ENCODE measurements around the gene DYNC1H1.

DNA sequence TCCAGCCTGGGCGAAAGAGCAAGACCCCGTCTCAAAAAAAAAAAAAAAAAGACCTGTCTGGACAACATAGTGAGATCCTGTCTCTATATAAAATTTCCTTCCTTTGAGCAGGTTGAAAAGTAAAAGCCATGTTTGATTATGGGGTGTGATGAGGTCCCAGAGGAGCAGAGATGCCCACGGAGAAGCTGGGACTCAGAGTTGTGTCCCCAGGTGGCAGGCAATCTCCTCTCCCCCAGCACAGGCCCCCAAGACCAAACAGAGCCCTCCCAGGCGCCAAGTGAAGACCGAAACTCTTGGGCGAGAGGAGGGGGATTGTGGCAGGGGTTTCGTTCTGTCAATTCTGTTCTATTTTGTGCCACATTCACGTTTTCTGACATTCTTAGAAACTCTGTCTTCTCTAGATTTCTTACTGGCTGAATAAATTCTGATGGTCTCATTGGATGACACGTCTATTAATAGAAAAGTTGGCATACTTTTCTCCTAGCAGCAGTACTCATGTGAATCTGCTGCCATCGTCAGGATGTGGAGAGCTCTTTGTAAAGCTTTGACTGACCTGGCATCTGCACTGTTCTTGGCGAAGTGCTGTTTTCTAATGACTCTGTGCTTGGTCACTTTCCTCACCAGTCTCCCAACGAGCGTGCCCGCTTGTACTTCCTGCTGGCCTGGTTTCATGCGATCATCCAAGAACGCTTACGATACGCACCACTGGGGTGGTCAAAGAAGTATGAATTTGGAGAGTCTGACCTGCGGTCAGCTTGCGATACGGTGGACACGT, 79.1 kb downstream of the DYNC1H1 start:
- TF ChIP-seq, protein P1, sequence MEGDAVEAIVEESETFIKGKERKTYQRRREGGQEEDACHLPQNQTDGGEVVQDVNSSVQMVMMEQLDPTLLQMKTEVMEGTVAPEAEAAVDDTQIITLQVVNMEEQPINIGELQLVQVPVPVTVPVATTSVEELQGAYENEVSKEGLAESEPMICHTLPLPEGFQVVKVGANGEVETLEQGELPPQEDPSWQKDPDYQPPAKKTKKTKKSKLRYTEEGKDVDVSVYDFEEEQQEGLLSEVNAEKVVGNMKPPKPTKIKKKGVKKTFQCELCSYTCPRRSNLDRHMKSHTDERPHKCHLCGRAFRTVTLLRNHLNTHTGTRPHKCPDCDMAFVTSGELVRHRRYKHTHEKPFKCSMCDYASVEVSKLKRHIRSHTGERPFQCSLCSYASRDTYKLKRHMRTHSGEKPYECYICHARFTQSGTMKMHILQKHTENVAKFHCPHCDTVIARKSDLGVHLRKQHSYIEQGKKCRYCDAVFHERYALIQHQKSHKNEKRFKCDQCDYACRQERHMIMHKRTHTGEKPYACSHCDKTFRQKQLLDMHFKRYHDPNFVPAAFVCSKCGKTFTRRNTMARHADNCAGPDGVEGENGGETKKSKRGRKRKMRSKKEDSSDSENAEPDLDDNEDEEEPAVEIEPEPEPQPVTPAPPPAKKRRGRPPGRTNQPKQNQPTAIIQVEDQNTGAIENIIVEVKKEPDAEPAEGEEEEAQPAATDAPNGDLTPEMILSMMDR (optimal IDR thresholded peaks at IDR 0.05 in 1 of 3, IDR thresholded peaks at IDR 0.05 in 1 of 3, conservative IDR thresholded peaks at IDR 0.05 in 1 of 3; ENCODE audit: extremely low read depth in 1 of 3, insufficient read depth in 2 of 3, low read length in 3 of 3), result no peak
- TF ChIP-seq EZH2 (IDR thresholded peaks at IDR 0.05; ENCODE audit: low read length), result no peak
